Thoracic aorta (tissue), 2 donors: Measurements from ENCODE around the gene ZG16B. TPM values are rescaled to one million over a fixed set of nuclear protein-coding genes. Genes with fewer than 3 reads are reported as not detected.

ENCODE experiments used
- ATAC-seq: fragments of 150-250 bp; one replicate; pipeline ENCODE4 v1.8.0; 2017; ENCODE audit warnings: low read depth; ENCODE audit not compliant: insufficient number of reproducible peaks, low FRiP score
- DNase-seq: peaks from one replicate; pipeline ENCODE4 v3.0.0-alpha.2; 2020; ENCODE audit warnings: low spot score
- H3K27ac ChIP-seq, 2 donors: fragments of 200-600 bp; sonication (generic); 1 replicate in 1 of 2; 2 replicates in 1 of 2; pipeline ENCODE4 v1.5.1; 2016; ENCODE audit warnings: mild to moderate bottlenecking in 2 of 2, moderate library complexity in 2 of 2
- H3K27me3 ChIP-seq: fragments of 200-600 bp; sonication (generic); replicated peaks from 2 replicates; pipeline ENCODE4 v1.6.0; 2016; ENCODE audit warnings: mild to moderate bottlenecking; ENCODE audit not compliant: insufficient read depth
- H3K36me3 ChIP-seq: fragments of 200-600 bp; sonication (generic); one replicate; pipeline ENCODE4 v1.5.1; 2016
- H3K4me1 ChIP-seq, 2 donors: fragments of 200-600 bp; sonication (generic); 1 replicate in 1 of 2; 2 replicates in 1 of 2; pipeline versions ENCODE4 v1.5.1 to v1.6.0; 2016; ENCODE audit warnings: low read depth in 2 of 2, mild to moderate bottlenecking in 1 of 2; ENCODE audit not compliant: control insufficient read depth in 1 of 2
- H3K4me3 ChIP-seq: fragments of 200-600 bp; sonication (generic); 2 replicates; pipeline ENCODE4 v1.5.1; 2016; ENCODE audit warnings: mild to moderate bottlenecking
- H3K9me3 ChIP-seq: fragments of 200-600 bp; sonication (generic); 2 replicates; pipeline ENCODE4 v1.5.1; 2016
- CTCF ChIP-seq: fragments of 200-600 bp; sonication (generic); IDR thresholded peaks from one replicate; pipeline ENCODE4 v1.5.1; 2019; ENCODE audit warnings: antibody characterized with exemption
- total RNA-seq, 2 donors: library from RNA; depleted of rRNA; stranded (reverse); fragments of >200 nt; gene quantifications; one replicate each; pipeline versions ENCODE4 v1.1.0 to v1.2.3, GENCODE V29; 2016

ZG16B gene
- total RNA-seq, 2 donors from 2014 or later = not detected

GRCh38 chr16:2846511-2847310 is 16.6 kb downstream of the ZG16B start:
- Histone ChIP-seq H3K36me3 (no peaks in the 10 kb centered on the region), H3K27me3 (no peaks in the 10 kb centered on the region), H3K27ac (no peak overlapping the region), H3K4me3 (no peak overlapping the region), H3K4me1 (peaks cover 0 to 4% of the 10 kb centered on the region in 2 donors), H3K9me3 (no peaks in the 10 kb centered on the region)
- ATAC-seq (no peak), DNase-seq (no peak)
- no peak for TF ChIP-seq CTCF

GRCh38 chr16:2848933-2849725 is 19.0 kb downstream of the ZG16B start:
- no peak for ATAC-seq
- Histone ChIP-seq H3K27ac (no peak overlapping the region), H3K4me1 (no peaks in the 10 kb centered on the region), H3K36me3 (no peaks in the 10 kb centered on the region), H3K27me3 (no peaks in the 10 kb centered on the region), H3K4me3 (no peak overlapping the region), H3K9me3 (no peaks in the 10 kb centered on the region)
- no peak for DNase-seq
- TF ChIP-seq CTCF = no peak

- Histone ChIP-seq H3K27ac (no peak overlapping the region), H3K4me1 (no peaks in the 10 kb centered on the region), H3K4me3 (no peak overlapping the region), H3K27me3 (no peaks in the 10 kb centered on the region), H3K36me3 (no peaks in the 10 kb centered on the region), H3K9me3 (no peaks in the 10 kb centered on the region)
- DNase-seq = no peak
- TF ChIP-seq CTCF = no peak
- no peak for ATAC-seq
Measured at GRCh38 chr16:2852003-2852730, 22.1 kb downstream of the ZG16B start.

- H3K36me3 ChIP-seq = no peaks in the 10 kb centered on the region
- DNase-seq = no peak
- no peaks in the 10 kb centered on the region for H3K9me3 ChIP-seq
- H3K27ac ChIP-seq = no peak overlapping the region
- no peak for ATAC-seq
- no peaks in the 10 kb centered on the region for H3K27me3 ChIP-seq
- TF ChIP-seq CTCF = no peak
- no peak overlapping the region for H3K4me3 ChIP-seq
- H3K4me1 ChIP-seq = no peaks in the 10 kb centered on the region
Measured at GRCh38 chr16:2852731-2853507, 22.8 kb downstream of the ZG16B start.
